GM12872 (cell line): Measurements from ENCODE around the gene PLAAT2.

ENCODE experiments used
- CTCF ChIP-seq: IDR thresholded peaks from 3 replicates; pipeline ENCODE4 v1.5.1; 2011; ENCODE audit warnings: low read depth, mild to moderate bottlenecking, low read length, moderate library complexity; ENCODE audit not compliant: insufficient read depth

The PLAAT2 gene

DNA sequence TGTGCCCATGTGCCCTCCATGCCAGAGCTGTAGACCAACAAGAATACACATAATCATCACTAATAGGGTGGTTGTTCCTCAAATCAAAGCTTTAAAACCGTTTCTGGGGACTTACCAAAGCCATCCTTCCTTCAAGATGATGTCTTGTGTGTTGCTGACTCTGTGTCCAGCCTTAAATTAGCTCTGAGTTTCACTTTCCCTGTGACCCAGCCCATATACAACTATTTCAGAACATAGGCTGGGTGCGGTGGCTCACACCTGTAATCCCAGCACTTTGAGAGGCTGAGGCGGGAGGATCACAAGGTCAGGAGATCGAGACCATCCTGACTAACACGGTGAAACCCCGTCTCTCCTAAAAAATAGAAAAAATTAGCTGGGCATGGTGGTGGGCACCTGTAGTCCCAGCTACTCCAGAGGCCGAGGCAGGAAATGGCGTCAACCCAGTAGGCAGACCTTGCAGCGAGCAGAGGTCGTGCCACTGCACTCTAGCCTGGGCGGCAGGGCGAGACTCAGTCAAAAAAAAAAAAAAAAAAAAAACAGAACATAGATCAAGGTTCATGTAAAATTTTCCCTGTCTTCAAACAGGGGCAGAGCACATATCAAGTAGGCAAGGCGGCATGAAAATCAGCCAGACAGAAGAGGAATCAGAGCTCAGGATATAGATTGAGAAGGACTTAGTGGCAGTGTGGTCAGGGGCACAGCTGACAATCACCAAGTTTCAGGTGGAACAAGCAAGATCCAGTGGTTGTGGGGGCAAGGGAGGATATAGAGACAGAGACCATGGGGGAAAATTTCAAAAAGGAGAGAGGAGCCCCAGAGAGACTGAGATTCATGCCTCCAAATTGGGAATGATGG is at the start of gene PLAAT2:
PLAAT2 (minus strand) TSS at position 179 of the 855 bp plus-strand sequence; CDS start at position 124, 55 bp downstream.
- no peak for TF ChIP-seq CTCF

DNA sequence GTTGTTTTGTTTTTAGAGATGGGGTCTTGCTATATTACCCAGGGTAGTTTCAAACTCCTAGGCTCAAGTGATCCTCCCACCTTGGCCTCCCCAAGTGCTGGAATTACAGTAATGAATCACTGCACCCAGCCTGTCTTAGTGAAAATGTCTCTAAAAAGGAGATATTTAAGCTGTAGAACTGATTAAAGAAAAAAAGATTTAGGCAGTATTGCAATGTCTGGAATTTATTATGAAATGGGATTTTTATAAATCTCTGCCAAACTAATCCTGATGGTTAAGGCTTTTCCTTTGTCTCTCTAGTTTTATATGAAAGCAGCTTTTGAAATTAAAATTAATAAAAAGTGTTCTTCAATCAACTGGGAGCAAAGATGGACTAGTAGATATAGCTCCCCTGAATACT is 49.0 kb upstream of the PLAAT2 start:
- no peak for TF ChIP-seq CTCF

- no peak for TF ChIP-seq CTCF
Measured at GRCh38 chr11:63611395-63611747, 48.2 kb upstream of the PLAAT2 start.

DNA sequence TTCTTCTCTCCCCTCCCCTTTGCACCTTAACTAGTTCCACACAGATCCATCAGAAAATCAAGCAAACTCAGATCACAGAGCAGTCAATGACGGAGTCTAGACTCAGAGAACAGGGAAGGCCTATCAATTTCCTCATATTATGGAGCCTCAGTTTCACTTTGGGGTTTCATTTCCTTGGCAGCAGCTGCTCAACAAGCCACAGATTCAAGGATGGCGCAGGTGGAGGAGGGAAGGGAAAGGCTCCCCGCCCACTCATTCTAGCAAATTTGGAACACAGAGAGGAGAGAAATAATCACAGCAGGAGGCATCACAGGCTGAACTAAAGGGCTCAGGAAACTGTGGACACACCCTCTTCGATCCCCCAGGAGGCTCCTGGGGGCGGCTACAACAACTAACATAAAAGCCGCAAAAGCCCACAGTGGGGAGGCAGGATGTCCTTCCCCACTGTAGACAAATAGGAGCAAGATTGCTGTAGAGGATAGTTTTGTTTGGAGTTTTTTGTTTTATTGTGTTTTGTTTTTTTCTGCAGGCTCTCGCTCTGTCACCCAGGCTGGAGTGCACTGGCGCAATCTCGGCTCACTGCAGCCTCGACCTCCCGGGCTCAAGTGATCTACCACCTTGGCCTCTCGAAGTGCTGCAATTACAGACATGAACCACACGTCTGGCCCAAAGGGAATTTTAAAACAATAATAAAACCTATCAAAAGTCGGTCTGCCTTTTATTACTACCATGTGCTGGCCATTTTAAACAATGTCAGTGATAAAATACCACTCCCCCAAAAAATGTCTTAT is 47.6 kb upstream of the PLAAT2 start:
- no peak for TF ChIP-seq CTCF

DNA sequence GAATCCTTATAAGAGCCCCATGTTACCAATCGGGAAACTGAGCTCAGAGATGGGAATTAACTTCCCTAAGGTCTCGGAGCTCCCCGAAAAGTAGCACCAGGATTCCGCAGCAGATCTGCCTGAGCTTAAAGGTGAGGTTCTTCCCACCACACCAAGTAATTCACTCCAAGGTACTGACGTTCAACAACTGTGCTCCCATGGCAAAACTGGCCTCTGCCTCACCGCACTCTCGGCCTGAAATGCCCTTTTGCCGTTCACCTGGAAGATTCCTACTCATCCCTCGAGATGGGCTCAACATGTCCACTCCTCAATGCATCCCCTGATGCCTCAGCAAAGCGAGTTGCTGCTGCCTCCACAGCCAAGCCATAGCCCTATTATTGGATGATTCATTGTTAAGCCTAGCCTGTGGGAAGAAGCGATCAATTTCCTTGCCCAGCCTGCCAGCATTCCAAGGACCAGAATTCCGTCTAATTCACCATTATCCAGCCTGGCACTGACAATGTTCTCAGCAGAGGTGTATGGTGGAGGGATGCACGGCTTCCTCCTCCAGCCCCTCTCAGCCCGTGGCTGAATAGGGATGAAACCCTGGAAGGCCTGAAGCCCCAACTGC is 46.9 kb upstream of the PLAAT2 start:
- TF ChIP-seq CTCF = no peak

GRCh38 chr11:63609536-63609935 is 46.4 kb upstream of the PLAAT2 start:
- TF ChIP-seq CTCF = no peak
